Stimulated activated CD8-positive, alpha-beta memory T cell treated with anti-CD3 and anti-CD28 coated beads, Interleukin-4, amount 100 ng/mL, for 24 hours (primary cell): Measurements from ENCODE around the gene LIX1.
"Not testable (repeated sequence)": the region's sequence is repeated elsewhere in the genome, so short reads cannot be mapped to it uniquely, and the experiment has no call there.

Experiments used
- DNase-seq: peaks from one replicate; pipeline ENCODE4 v3.0.0-alpha.2; 2020; ENCODE audit warnings: low read depth

LIX1 gene

DNA sequence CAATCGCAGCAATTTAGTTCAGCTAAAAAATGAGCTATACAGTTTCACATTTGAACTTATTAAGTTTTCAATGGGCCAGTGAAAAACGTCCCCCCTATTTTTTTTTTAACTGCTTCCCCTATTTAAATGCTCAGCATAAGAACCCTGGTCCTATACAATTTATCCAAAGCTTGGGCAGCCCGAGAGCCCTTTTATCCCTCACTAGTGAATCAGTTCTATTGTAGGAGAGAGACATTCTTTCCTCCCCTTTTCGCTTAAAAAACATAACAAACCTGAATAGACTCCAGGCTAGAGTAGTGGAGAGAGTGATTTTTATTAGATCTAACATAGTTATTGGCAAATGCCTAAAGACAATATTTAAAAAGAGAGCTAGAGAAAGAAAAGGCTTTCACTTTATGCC lies 1.4 kb downstream of the LIX1 start:
- DNase-seq: no peak

DNA sequence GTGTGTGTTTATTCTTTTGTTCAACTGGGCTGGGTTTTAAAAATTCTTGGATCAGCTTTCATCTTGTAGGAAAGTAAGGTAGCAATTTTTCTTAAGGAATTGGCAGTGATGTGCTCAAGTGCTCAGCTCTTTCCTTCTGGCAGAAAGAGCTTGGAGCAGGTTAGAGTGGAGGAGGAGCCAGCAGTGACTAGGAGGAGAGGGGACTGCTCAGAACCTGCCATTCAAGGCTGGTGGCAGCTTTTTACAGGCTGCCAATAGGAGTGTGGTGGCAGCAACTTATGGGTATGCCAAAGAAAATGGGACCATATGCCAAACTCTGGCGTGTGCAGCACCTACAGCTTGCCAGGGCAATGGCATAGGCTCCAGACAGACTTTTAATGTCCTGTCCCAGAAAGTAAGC lies 2.2 kb downstream of the LIX1 start:
- DNase-seq: not testable (repeated sequence)

DNA sequence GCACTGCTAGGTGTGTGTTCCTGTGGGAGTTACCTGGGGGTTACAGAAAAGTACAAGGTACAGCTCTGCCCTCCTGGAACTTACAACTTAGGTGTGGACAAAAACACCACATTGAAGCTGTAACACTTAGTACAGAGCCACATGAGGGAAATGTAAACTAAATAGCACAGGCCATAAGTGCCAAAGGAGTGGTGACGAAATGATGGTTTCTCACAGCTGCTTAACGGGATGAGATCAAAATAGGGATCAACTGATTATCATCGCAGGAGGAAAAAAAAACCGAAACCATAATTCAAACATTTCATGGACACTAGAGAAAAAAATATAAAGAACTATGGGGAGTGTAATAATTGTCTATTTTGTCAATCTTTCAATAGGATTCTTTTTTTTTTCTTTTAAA lies 5.9 kb downstream of the LIX1 start:
- DNase-seq: no peak

DNA sequence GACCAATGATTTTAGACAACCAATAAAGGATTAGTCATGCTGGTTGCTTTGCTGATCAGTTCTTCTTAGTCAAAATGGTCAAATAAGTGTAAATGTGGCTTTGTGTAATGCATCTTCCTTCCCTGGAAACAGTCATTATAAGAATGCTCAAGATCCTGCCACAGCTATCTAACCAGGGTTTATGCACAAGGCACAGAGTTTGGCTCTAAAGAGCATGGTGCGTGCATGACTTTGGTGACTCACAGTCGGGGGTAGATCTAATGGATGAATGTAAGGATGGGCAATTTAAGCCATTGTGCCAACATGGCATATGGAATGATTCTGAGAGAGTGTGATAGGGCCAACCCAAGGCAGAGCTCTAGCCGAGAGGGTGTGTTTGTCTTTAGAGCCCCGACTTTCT lies 6.5 kb downstream of the LIX1 start:
- DNase-seq: no peak

DNA sequence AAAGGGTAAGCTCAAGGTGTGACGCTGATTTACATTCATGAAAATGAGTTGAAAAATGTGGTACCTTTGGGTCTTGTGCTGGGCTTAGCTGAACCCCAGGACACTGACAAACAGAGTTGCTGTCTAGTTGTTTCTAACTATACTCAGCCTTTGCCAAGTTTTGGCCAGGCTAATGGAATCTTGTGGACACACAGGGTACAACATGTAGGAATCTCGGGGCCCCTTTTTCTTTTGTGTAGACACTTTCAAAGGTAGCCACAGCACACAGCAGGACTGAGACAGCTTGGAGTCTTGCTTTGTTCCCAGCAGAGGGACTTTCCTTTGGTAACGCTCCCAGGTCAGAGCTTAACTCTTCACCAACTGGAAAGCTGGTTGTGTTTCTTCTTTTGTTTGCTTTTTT lies 7.8 kb downstream of the LIX1 start:
- no peak for DNase-seq

DNA sequence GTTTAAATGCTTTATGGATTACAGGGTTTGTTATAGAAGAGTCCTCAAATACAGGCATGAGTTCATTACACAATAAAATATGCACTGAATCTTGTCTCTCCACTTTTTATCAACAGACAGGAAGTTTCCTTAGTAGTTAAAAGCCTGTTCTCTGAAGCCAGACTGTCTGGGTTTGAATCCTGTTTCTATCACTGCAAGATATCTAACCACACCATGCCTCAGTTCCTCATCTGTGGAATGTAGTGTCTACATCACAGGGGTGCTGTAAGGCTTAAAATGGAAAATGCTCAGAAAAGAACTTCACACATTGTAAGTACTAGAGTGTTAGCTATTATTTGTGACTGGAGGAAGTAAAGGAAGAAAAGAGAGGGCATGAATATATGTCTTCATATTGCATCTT lies 9.3 kb downstream of the LIX1 start:
- no peak for DNase-seq

DNA sequence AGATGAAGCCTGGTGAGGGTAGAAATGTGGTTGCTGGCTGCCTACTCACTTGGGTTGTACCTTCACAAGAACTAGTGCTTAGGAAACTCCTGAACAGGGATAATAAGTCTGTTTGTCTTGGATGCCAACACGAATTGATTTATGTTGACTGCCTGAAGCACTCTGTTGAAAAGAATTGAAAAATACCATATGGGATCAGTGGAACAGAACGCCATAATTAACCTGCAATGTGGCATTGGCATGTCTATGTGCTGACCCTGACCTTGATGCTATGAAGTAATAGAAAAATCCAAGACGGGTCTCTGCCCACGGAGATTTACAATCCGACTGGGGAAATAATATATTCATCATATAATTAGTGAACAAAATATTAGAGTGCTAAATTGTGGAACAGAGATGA lies 10.5 kb downstream of the LIX1 start:
- no peak for DNase-seq

DNA sequence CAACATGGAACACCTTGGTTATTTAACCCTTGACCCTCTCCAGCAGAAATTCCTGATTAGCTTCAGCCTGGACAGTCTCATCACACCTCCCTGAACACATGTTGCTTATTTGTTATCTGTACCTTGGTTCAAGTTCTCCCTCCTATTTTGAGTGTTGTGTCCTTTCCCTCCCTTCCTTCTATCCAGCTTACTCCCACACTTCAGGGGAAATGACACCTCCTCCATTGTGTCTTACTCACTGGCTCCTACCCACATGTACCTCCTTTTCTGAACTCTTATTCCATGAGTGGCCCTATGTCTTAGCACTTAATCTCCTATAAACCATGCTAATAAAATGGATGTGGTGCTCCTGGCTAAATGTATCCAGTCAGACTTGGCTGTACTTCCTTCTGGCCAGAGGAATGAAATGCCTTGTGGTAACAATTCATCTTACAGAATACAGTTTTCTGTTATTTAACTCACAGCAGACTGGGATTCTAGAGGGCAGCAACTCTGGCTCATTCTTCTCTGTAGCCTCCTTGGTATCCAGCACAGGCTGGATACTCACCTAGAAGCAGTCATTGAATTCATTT lies 11.2 kb downstream of the LIX1 start:
- no peak for DNase-seq

DNA sequence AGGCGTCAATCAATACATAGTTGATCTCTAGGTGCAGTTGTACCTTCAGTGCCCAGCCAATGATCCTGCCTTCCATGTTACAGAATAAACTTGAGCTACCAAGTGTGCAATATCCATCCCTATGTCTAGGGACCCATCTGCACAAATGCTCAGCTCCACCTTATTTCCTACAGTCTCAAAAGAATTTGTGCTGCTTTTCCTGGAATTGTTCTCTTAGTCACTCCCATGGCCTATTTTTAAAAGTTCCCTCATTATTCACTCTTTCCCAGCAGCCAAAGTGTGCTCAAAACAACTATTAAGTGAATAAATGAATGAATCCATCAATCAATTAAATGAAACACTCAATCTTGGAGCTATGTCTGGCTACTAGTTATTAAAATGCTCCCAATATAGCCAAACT lies 14.7 kb downstream of the LIX1 start:
- no peak for DNase-seq

DNA sequence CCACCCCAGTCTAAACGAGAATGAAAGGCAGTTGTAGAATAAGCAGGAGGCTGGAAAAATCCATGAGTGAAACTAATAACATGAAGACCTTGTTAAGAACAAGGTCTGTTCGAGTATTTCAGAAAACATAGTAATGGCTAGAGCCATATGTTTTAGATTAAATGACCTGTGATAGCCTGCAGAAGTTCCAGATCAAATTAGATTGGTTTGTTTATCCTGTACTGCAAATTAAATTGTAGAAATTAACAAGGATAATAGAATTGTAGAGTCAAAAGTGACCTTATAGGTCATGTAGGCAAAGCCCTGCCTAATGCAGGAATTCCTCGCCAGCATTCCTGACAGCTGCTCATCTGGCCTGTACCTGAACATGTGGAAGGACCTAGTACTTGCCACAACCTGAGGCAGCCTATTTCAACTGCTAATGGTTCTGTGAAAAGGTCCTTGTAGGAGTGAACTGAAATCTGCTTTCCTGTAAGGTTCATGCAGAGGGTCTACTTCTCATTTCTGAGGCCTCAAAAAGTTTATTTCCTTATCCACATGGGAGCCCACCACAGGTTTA lies 17.2 kb downstream of the LIX1 start:
- DNase-seq: no peak

DNA sequence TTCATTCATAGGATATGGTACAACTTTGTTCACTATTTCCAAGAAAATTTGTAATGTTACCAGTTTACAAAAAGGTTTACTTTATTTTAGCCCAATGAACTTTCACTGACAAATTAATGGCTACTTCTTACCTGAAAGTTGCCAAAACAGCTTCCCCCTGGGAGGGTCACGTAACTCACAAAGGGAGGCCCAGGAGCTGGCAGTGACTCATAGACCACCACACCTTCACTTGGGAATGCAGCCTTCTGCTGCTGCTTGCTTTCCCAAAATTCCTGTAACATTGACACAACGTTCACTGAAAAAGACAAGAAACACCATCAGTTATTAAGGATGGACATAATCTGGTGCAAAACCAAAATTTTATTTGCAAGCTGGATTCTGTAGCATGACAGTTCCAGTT lies 18.1 kb downstream of the LIX1 start:
- no peak for DNase-seq

DNA sequence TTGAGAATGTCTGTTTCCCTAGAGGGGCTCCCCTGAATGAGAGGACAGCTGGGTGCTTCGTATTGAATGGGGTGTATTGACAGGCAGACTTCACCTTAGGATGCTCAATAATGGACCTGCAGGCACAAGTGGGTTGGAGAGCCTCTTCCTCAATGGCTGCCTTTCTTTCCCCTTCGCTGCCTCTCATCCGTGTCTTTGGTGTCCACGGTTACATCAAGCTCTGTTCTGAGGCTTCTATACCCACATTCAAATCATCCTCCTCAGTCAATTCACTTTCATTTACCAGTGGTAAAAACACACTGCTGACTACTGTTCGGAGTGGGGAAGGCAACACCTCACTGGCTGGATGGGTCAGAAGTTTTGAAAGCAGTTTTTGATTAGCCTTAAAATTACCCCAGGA lies 20.6 kb downstream of the LIX1 start:
- DNase-seq: no peak

DNA sequence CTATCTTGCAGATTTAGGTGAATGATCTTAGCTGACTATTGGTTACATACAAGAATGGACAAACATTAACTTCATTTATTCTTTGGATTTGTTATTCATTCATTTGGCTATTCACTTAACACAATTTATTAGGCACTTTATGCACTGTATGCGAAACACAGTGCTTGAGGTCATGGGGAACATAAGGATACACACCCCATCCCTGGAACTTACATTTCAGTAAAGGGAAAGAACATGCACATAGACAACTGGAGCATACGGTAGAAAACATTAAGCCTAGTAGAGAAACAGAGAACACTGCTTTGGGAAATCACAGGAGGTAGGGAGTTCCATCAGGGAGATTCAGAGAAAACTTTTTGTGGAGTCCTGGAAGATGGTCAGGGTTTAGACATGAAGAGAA lies 22.2 kb downstream of the LIX1 start:
- no peak for DNase-seq

DNA sequence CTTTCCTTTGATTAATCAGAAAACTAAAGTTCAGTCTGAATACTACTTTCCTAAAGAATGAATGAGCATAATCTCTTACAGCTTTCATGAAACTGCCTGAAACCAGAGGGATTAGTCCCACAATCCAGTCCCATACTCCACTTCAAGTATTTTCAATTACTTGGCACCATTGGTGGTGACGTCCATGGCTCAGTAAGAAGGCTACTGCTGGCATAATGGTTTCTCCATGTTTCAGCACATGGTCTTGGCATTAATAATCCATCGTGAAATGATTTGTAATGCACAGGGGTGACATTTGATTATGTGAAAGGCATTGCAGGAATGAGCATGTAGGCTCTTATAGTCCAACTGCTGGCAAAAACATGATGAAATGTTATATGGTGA lies 23.4 kb downstream of the LIX1 start:
- no peak for DNase-seq

DNA sequence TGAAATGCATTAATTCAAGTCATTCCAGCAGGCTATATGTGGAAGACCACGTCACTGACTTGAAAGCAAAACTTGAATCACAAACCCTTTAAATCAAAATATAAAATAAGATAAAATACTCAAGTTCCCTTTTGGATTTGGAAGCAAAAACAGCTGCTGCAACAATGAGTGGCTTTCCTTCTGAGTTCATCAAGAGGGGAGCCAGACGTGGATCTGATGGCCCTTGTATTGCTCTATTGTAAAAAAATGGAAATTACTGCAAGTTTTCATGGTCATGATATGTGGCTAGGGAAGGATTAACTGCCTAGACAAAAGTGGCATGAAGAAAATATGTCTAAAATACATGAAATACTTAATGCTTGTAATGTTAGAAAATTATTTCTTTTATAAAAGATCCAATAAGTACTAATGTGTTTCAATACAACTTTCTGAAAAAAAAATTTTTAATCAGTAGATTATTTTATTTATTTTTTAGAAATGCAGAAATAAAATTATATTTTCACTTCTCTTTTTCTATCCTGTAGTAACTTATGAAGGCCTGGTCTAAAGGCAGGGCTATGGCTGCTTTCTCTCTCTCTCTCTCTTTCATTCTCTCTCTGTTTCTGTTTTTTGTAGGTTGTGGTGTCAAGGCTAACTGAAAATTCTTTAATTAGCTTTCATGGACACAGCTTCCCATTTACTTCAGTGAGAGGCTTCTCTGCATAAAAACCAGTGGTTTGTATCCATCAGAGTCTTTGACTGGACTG lies 24.0 kb downstream of the LIX1 start:
- no peak for DNase-seq

DNA sequence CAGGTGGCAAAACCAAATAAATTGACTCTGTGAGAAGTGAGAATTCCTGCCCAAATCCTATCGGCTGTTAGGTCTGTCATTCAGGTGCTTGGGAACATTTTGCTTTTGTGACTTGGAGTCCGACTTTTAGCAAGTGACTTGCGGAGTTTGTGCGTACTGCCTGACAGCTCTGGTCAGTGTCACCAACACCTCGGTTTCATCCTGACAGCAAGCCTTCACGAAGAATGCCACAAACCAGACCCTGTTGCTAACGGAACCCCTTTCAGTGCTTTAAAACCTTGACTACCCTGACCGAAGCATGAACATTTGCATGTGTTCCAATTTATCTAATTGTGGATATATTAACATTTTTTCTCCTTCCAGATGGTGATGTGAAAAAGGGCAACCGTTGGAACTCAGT lies 26.5 kb downstream of the LIX1 start:
- DNase-seq: no peak

DNA sequence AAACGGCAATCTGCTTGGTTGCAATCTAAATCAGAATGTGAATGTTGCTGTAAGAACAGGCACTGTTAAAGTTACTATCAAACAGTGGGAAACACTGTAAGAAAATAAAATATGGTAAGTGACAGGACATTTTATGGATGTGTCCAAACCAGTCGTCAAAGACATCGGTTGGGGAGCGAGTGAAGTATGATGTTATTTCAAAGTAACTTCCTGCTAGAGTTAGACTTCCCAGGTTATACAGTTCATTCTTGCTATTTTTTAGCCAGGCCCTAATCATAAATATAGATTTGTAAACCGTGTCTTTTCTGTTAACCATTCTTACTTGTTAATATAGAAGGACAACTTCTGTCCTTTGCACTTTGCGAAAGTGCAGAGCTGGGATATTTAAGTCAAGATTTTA lies 30.2 kb downstream of the LIX1 start:
- DNase-seq: no peak

DNA sequence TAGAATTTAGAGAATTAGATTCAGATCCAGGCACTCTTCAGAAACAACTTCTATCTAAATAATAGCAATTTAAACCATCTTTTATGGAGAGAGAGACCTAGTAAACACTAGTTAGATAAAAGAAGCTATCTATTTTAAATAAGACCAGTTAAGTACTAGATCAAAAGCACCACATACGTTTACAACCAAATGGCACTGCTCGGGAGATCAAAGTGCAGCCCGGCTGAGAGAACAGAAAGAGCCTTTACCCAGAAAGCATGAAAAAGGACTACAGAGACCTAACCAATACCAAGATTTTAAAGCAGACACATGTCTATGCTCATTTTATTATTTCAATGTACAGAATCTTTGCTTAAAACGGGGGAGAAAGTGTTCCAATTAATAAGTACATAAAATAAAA lies 30.8 kb downstream of the LIX1 start:
- no peak for DNase-seq

DNA sequence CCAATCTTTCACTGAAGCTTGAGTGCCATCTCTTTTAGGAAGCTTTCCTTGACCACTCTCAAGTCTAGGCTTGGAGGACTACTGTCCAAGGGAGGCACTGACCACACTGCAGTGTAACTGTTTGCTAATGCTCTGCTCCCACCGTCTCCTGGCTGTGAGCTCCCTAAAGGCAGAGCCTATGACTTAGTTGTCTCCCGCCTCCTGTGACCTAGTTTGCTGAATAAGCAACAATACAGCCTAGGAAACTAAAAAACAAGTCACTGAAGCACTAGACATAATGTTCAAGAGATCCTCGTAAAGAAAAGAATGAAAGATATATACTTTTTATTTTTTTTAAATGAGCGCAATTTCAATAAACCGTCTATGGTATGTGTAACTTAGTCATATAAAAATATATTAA lies 31.4 kb downstream of the LIX1 start:
- no peak for DNase-seq

DNA sequence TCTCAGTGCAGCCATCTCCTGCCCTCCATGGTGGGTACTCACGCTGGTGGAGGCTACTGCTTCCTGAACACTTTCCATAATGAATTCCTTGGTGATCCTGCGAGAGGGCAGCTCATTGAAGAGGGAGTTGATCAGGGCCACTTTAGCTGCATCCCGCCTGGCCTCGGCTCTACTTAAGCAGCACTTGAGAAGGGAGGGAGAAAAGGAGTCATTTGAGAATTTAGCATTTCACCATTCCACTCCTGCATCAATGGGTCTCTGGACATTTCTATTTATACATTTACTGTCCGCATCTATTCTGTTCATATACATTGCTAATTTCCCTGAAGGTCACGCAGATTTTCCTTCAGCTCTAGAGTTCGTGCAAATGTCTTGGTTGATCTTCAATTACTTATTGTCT lies 35.1 kb downstream of the LIX1 start:
- no peak for DNase-seq

DNA sequence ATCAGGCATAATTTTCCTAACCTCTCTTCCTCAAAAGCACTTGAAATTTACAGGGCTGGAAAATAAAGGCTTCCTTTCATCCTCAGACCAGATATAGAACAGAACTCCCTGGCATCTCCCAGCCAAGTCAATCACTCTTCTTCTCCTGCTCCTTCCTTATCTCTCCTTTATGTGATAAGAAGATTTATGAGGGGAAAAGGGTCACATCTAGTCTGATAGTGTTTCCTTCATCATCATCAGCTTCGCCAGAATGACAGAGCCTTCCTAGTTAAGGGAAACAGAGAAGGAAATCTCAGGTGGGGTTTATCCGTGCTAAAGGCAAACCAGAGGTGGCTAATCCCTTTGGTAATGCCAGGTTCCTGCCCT lies 36.2 kb downstream of the LIX1 start:
- no peak for DNase-seq

DNA sequence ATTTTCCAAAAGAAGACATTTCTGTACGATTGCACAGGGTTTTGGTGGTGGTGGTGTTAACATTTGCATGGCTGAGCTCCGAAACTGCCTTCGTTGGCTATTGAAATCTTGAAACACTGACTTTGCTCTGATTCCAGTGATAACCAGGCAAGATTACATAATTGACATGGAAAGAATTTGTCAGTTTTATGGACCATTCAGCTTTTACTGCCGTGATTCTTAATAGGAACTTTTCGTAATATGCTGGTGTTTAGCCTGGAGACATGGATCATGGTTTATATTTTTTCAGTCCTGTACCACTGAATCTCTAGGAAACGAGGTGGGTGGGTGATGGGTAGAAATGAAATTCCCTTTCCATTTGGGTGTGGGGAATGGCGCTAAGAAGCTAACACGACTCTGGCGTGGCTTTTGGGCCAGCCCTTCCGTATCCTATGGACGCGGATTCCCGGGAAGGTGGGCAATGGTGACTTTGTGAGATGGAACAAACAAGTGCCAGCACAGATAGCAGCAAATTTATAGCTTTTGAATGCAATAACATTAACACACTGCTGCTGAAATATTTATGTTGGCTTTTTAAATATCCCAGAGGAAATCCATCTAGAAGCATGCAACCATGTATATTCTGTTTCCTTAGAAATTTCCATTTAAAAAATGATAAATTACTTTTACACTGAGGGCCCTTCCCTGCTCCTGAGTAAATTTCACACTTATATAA lies 36.8 kb downstream of the LIX1 start:
- DNase-seq: no peak

DNA sequence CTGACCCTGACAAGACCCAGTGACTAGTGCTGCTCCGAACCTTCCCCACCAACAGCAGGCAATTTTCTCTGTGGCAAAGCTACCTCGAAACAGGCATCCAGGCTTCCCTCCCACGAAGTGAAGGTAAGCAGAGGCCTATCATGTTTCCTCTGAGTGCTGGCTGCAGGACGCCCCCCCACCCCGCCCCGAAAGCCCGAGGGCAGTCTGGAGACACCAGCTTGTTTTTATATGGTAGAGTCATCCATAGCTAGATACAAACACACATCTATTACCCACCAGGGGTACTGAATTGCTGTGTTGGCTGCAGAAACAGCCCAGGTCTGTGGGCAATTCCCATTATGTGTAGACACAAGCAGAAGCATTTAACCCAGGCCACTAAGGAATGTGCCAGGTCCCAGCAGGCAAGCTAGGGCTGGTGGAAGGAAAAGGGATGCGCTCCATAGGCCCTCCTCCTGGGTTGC lies 40.4 kb downstream of the LIX1 start:
- no peak for DNase-seq
